ENCODE data around the gene ZNF354B. TPM values are rescaled to one million over a fixed set of nuclear protein-coding genes. Genes with fewer than 3 reads are reported as not detected.
"Not testable (repeated sequence)": the region's sequence is repeated elsewhere in the genome, so short reads cannot be mapped to it uniquely, and the experiment has no call there.

Gene ZNF354B
- total RNA-seq, 1 donor from 2014 or later = 9.8 TPM

DNA sequence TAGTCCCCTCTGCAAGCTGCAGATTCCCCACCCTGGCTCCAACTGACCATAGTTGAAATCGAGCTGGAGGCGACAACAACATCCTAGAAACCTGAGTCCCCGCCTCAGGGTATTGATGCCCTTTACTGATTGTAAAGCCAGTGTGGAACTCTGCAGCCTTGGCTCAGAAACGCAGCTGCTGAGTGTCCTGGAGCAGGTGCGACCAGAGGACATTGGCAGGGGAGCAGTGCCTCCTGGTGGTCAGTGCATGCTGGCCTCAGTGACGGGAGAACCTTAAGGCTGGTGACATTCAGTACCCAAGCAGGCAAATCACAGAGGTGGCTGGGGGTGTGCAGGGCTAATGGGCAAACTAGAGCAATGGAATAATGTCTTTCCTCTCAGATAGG is 20.4 kb upstream of the ZNF354B start:
- TF ChIP-seq, protein P1, sequence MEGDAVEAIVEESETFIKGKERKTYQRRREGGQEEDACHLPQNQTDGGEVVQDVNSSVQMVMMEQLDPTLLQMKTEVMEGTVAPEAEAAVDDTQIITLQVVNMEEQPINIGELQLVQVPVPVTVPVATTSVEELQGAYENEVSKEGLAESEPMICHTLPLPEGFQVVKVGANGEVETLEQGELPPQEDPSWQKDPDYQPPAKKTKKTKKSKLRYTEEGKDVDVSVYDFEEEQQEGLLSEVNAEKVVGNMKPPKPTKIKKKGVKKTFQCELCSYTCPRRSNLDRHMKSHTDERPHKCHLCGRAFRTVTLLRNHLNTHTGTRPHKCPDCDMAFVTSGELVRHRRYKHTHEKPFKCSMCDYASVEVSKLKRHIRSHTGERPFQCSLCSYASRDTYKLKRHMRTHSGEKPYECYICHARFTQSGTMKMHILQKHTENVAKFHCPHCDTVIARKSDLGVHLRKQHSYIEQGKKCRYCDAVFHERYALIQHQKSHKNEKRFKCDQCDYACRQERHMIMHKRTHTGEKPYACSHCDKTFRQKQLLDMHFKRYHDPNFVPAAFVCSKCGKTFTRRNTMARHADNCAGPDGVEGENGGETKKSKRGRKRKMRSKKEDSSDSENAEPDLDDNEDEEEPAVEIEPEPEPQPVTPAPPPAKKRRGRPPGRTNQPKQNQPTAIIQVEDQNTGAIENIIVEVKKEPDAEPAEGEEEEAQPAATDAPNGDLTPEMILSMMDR (IDR thresholded peaks at IDR 0.05; ENCODE audit: insufficient read depth, low read depth, low read length) = no peak
- TF ChIP-seq EZH2 (IDR thresholded peaks at IDR 0.05; ENCODE audit: insufficient read depth, low read length) = no peak
- Mint-ChIP-seq H3K4me1 (ENCODE audit: low read depth, unreplicated experiment) (no peaks in the 10 kb centered on the region), H3K9me3 (ENCODE audit: unreplicated experiment) (peaks cover 5% of the 10 kb centered on the region), H3K4me3 (ENCODE audit: unreplicated experiment) (no peak overlapping the region), H3K27me3 (ENCODE audit: low read depth, unreplicated experiment) (peaks cover 10% of the 10 kb centered on the region), H3K27ac (ENCODE audit: unreplicated experiment) (no peak overlapping the region), H3K36me3 (ENCODE audit: low read depth, unreplicated experiment) (no peaks in the 10 kb centered on the region)
- DNase-seq (ENCODE audit: low read depth) (no peak), FAIRE-seq (no peak)
- H3K36me3 ChIP-seq (ENCODE audit: insufficient read depth, low read length) = no peaks in the 10 kb centered on the region
- no peak overlapping the region for H3K9ac ChIP-seq (ENCODE audit: low read length)
- no peaks in the 10 kb centered on the region for H3K27me3 ChIP-seq (ENCODE audit: insufficient read depth, low read length)
- H3K27ac ChIP-seq (ENCODE audit: low read depth, low read length) = no peak overlapping the region
- H3K4me3 ChIP-seq (ENCODE audit: insufficient read depth, low read depth, low read length) = no peak overlapping the region
- H3K79me2 ChIP-seq (ENCODE audit: insufficient read depth, low read length) = no peaks in the 10 kb centered on the region
- H4K20me1 ChIP-seq (ENCODE audit: insufficient read depth, low read length) = no peaks in the 10 kb centered on the region
- no peak overlapping the region for H2AFZ ChIP-seq (ENCODE audit: low read depth, low read length)
- no peak overlapping the region for H3K4me2 ChIP-seq (ENCODE audit: low read length)
- H3K4me1 ChIP-seq (ENCODE audit: insufficient read depth, low read length) = no peaks in the 10 kb centered on the region
- H3K9me3 ChIP-seq (ENCODE audit: insufficient read depth, low read depth, low read length) = no peaks in the 10 kb centered on the region

DNA sequence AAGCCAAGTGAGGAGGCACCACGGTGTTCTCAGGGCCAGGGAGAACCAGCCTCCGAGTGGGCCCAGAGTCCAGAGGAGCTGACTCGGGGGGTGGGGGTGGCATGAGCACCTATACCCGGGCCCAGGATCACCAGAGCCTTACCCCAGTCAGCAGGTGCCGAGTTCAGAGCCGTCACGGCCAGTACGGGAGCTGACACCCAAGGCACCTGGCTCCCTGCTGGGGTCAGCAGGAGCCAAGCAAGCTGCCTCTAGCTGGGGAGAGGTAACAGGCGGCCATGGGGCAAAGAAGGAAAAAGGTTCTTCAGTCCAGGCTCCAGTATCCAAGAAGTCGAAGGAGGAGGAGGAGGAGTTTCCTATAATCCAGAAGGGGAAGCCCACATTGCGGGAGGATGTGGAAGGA is 19.4 kb upstream of the ZNF354B start:
- peaks cover 10% of the 10 kb centered on the region for H3K27me3 Mint-ChIP-seq (ENCODE audit: low read depth, unreplicated experiment)
- not testable (repeated sequence) for H4K20me1 ChIP-seq (ENCODE audit: insufficient read depth, low read length); H3K9me3 ChIP-seq (ENCODE audit: insufficient read depth, low read depth, low read length); H3K79me2 ChIP-seq (ENCODE audit: insufficient read depth, low read length); H3K36me3 ChIP-seq (ENCODE audit: insufficient read depth, low read length); H3K27ac Mint-ChIP-seq (ENCODE audit: unreplicated experiment); H3K27me3 ChIP-seq (ENCODE audit: insufficient read depth, low read length); H3K4me2 ChIP-seq (ENCODE audit: low read length); H3K4me1 Mint-ChIP-seq (ENCODE audit: low read depth, unreplicated experiment); FAIRE-seq; DNase-seq (ENCODE audit: low read depth); H3K9ac ChIP-seq (ENCODE audit: low read length); H3K9me3 Mint-ChIP-seq (ENCODE audit: unreplicated experiment); H2AFZ ChIP-seq (ENCODE audit: low read depth, low read length); H3K4me1 ChIP-seq (ENCODE audit: insufficient read depth, low read length); H3K4me3 ChIP-seq (ENCODE audit: insufficient read depth, low read depth, low read length); H3K27ac ChIP-seq (ENCODE audit: low read depth, low read length); H3K4me3 Mint-ChIP-seq (ENCODE audit: unreplicated experiment); H3K36me3 Mint-ChIP-seq (ENCODE audit: low read depth, unreplicated experiment)

GRCh38 chr5:178849316-178849715 is 10.4 kb upstream of the ZNF354B start:
- H3K4me1 Mint-ChIP-seq (ENCODE audit: low read depth, unreplicated experiment) = no peaks in the 10 kb centered on the region
- FAIRE-seq (no peak), DNase-seq (ENCODE audit: low read depth) (no peak)
- Histone ChIP-seq H3K27me3 (ENCODE audit: insufficient read depth, low read length) (no peaks in the 10 kb centered on the region), H3K4me3 (ENCODE audit: insufficient read depth, low read depth, low read length) (no peak overlapping the region), H3K9ac (ENCODE audit: low read length) (no peak overlapping the region), H3K4me1 (ENCODE audit: insufficient read depth, low read length) (no peaks in the 10 kb centered on the region), H4K20me1 (ENCODE audit: insufficient read depth, low read length) (no peaks in the 10 kb centered on the region), H3K27ac (ENCODE audit: low read depth, low read length) (no peak overlapping the region), H3K79me2 (ENCODE audit: insufficient read depth, low read length) (no peaks in the 10 kb centered on the region), H3K9me3 (ENCODE audit: insufficient read depth, low read depth, low read length) (no peaks in the 10 kb centered on the region), H2AFZ (ENCODE audit: low read depth, low read length) (no peak overlapping the region), H3K4me2 (ENCODE audit: low read length) (no peak overlapping the region), H3K36me3 (ENCODE audit: insufficient read depth, low read length) (no peaks in the 10 kb centered on the region)
- H3K9me3 Mint-ChIP-seq (ENCODE audit: unreplicated experiment) = peaks cover 9% of the 10 kb centered on the region
- H3K36me3 Mint-ChIP-seq (ENCODE audit: low read depth, unreplicated experiment) = no peaks in the 10 kb centered on the region
- no peak overlapping the region for H3K4me3 Mint-ChIP-seq (ENCODE audit: unreplicated experiment)
- TF ChIP-seq, protein P1 (IDR thresholded peaks at IDR 0.05; ENCODE audit: insufficient read depth, low read depth, low read length) = no peak
- no peak for TF ChIP-seq EZH2 (IDR thresholded peaks at IDR 0.05; ENCODE audit: insufficient read depth, low read length)
- no peak overlapping the region for H3K27ac Mint-ChIP-seq (ENCODE audit: unreplicated experiment)
- H3K27me3 Mint-ChIP-seq (ENCODE audit: low read depth, unreplicated experiment) = no peaks in the 10 kb centered on the region

All from astrocyte (in vitro differentiated cells and primary cell).